Prostate gland (tissue), 2 donors: ENCODE measurements around the gene FOXJ3.

Experiments
- POLR2A ChIP-seq: fragments of 450-650 bp; IDR thresholded peaks from one replicate; pipeline ENCODE4 v1.6.1; 2016; ENCODE audit warnings: antibody characterized with exemption, mild to moderate bottlenecking
- POLR2AphosphoS5 ChIP-seq: sonication (generic); formaldehyde crosslinking; IDR thresholded peaks from one replicate; pipeline ENCODE4 v1.6.1; 2017; ENCODE audit warnings: antibody characterized with exemption
- TF ChIP-seq, protein P1 (sequence below), 4 experiments: fragments of 200-600 bp in 2 of 4; fragments of 450-650 bp in 2 of 4; sonication (generic) in 2 of 4; IDR thresholded peaks; 1 replicate in 3 of 4; 2 replicates in 1 of 4; pipeline ENCODE4 v1.5.1; 2016 to 2019; ENCODE audit warnings: antibody characterized with exemption in 4 of 4, mild to moderate bottlenecking in 2 of 4, moderate library complexity in 2 of 4

DNA sequence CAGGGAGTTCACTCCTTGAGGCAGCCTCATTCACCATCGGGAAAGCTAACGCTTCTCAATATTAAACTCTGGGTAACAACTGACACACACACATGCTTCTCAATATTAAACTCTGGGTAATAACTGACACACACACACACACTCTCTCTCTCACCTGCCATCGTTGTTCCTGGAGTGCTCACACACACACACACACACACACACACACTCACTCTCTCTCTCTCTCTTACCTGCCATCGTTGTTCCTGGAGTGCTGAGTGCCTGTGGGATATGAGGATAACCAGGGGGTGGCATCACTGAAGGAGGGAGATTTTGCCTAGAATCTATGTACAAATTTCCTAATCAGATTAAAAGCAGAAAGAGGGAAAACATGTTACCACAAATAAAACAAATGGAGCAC lies 153.3 kb downstream of the FOXJ3 start:
- TF ChIP-seq, protein P1, sequence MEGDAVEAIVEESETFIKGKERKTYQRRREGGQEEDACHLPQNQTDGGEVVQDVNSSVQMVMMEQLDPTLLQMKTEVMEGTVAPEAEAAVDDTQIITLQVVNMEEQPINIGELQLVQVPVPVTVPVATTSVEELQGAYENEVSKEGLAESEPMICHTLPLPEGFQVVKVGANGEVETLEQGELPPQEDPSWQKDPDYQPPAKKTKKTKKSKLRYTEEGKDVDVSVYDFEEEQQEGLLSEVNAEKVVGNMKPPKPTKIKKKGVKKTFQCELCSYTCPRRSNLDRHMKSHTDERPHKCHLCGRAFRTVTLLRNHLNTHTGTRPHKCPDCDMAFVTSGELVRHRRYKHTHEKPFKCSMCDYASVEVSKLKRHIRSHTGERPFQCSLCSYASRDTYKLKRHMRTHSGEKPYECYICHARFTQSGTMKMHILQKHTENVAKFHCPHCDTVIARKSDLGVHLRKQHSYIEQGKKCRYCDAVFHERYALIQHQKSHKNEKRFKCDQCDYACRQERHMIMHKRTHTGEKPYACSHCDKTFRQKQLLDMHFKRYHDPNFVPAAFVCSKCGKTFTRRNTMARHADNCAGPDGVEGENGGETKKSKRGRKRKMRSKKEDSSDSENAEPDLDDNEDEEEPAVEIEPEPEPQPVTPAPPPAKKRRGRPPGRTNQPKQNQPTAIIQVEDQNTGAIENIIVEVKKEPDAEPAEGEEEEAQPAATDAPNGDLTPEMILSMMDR (IDR thresholded peaks at IDR 0.05) = no peak
- TF ChIP-seq POLR2A (no peak), POLR2AphosphoS5 (no peak)
